Measurements from ENCODE around the gene MBD3L5.
"Not testable (repeated sequence)": the region's sequence is repeated elsewhere in the genome, so short reads cannot be mapped to it uniquely, and the experiment has no call there.

Gene MBD3L5

GRCh38 chr19:7030278-7030677, at the start of gene MBD3L5:
Gene MBD3L5, plus strand, starts transcription at chr19:7030578. Its CDS starts 34 bp downstream, at chr19:7030612.
- not testable (repeated sequence) for DNase-seq

GRCh38 chr19:6983448-6983847, 46.9 kb upstream of the MBD3L5 start:
- DNase-seq: no peak

GRCh38 chr19:6987850-6988249, 42.5 kb upstream of the MBD3L5 start:
- no peak for DNase-seq

GRCh38 chr19:6988257-6988656, 42.1 kb upstream of the MBD3L5 start:
- DNase-seq: no peak

- DNase-seq: no peak
Measured at GRCh38 chr19:6995054-6995453, 35.3 kb upstream of the MBD3L5 start.

- DNase-seq: no peak
Measured at GRCh38 chr19:6996810-6997209, 33.6 kb upstream of the MBD3L5 start.

- no peak for DNase-seq
Measured at GRCh38 chr19:6997679-6998445, 32.5 kb upstream of the MBD3L5 start.

- no peak for DNase-seq
Measured at GRCh38 chr19:6999933-7000332, 30.4 kb upstream of the MBD3L5 start.

GRCh38 chr19:7000333-7000732, 30.0 kb upstream of the MBD3L5 start:
- DNase-seq: no peak

- DNase-seq: no peak
Measured at GRCh38 chr19:7000816-7001215, 29.6 kb upstream of the MBD3L5 start.

GRCh38 chr19:7004313-7004931, 26.0 kb upstream of the MBD3L5 start:
- no peak for DNase-seq

GRCh38 chr19:7006135-7006704, 24.2 kb upstream of the MBD3L5 start:
- no peak for DNase-seq

GRCh38 chr19:7007859-7008258, 22.5 kb upstream of the MBD3L5 start:
- no peak for DNase-seq

GRCh38 chr19:7010722-7011593, 19.4 kb upstream of the MBD3L5 start:
- no peak for DNase-seq

- DNase-seq: no peak
Measured at GRCh38 chr19:7013678-7014077, 16.7 kb upstream of the MBD3L5 start.

GRCh38 chr19:7018828-7019227, 11.6 kb upstream of the MBD3L5 start:
- DNase-seq: no peak

GRCh38 chr19:7021331-7021730, 9.0 kb upstream of the MBD3L5 start, which contains the start of gene MBD3L2B:
Gene MBD3L2B, minus strand, starts transcription at chr19:7021431. Its CDS starts 34 bp downstream, at chr19:7021397.
- DNase-seq: not testable (repeated sequence)

- DNase-seq: not testable (repeated sequence)
Measured at GRCh38 chr19:7028790-7029189, 1.6 kb upstream of the MBD3L5 start.

GRCh38 chr19:7040079-7040478, 9.7 kb downstream of the MBD3L5 start, which contains the start of gene MBD3L4:
Gene MBD3L4, minus strand, starts transcription at chr19:7040179. Its CDS starts 35 bp downstream, at chr19:7040144.
- DNase-seq: not testable (repeated sequence)

GRCh38 chr19:7041563-7041962, 11.2 kb downstream of the MBD3L5 start:
- DNase-seq: not testable (repeated sequence)

GRCh38 chr19:7049021-7049420, 18.6 kb downstream of the MBD3L5 start, which contains the start of gene MBD3L2:
Gene MBD3L2, plus strand, starts transcription at chr19:7049321. Its CDS starts 53 bp downstream, at chr19:7049374.
- not testable (repeated sequence) for DNase-seq

- not testable (repeated sequence) for DNase-seq
Measured at GRCh38 chr19:7051421-7051820, 21.0 kb downstream of the MBD3L5 start.

- not testable (repeated sequence) for DNase-seq
Measured at GRCh38 chr19:7052896-7053295, 22.5 kb downstream of the MBD3L5 start.

All from NCI-H1092 treated with DMSO at 0.1 percent for 48 hours (cell line).